WTC11 (cell line): ENCODE results near the gene MRO. TPM values are rescaled to one million over a fixed set of nuclear protein-coding genes. Genes with fewer than 3 reads are reported as not detected.

Experiments
- ATAC-seq: fragments of 200-7000 bp; cut with Tn5 transposase; 2 replicates; pipeline ENCODE4 v1.10.0; 2021; ENCODE audit warnings: mild to moderate bottlenecking, moderate library complexity
- CTCF ChIA-PET: fragments of 300-600 bp; sonication (Branson Sonifier 250); formaldehyde crosslinking; loops from one replicate; lab custom pipeline; 2021; ENCODE audit warnings: antibody characterized with exemption; lab: Charles Lee
- POLR2A ChIA-PET: fragments of 350-600 bp; sonication (Branson Sonifier 250); formaldehyde crosslinking; loops from one replicate; lab custom pipeline; 2021; ENCODE audit warnings: antibody characterized with exemption; lab: Charles Lee
- DNase-seq: peaks from one replicate; pipeline ENCODE4 v3.0.0; 2021; ENCODE audit warnings: low spot score
- H3K27ac Mint-ChIP-seq: 2 replicates; pipeline ENCODE4 v1.8.0; 2021; ENCODE audit warnings: mixed read lengths
- H3K27me3 Mint-ChIP-seq: 2 replicates; pipeline ENCODE4 v1.8.0; 2021; ENCODE audit warnings: low read depth, mild to moderate bottlenecking, moderate library complexity, mixed read lengths
- H3K36me3 Mint-ChIP-seq: 2 replicates; pipeline ENCODE4 v1.8.0; 2021; ENCODE audit warnings: mixed read lengths
- H3K4me1 Mint-ChIP-seq: 2 replicates; pipeline ENCODE4 v1.8.0; 2022; ENCODE audit warnings: mixed read lengths
- H3K4me3 Mint-ChIP-seq: 2 replicates; pipeline ENCODE4 v1.8.0; 2021; ENCODE audit warnings: mild to moderate bottlenecking, moderate library complexity, mixed read lengths
- H3K9me3 Mint-ChIP-seq: 2 replicates; pipeline ENCODE4 v1.8.0; 2021; ENCODE audit warnings: mixed read lengths
- ATF1 ChIP-seq: sonication (generic); formaldehyde crosslinking; IDR thresholded peaks from 2 replicates; pipeline ENCODE4 v1.8.1; 2023; ENCODE audit warnings: mild to moderate bottlenecking, moderate library complexity, missing genetic modification reagents
- ATF3 ChIP-seq: sonication (generic); formaldehyde crosslinking; conservative IDR thresholded peaks from 2 replicates; pipeline ENCODE4 v1.8.1; 2022; ENCODE audit warnings: mild to moderate bottlenecking, missing genetic modification reagents
- CTCF ChIP-seq: fragments of 200-600 bp; IDR thresholded peaks from 2 replicates; pipeline ENCODE4 v1.8.0; 2022; ENCODE audit warnings: antibody characterized with exemption
- EMX1 ChIP-seq: fragments of 250-450 bp; sonication (Bioruptor Pico); IDR thresholded peaks from 2 replicates; pipeline ENCODE4 v1.8.0; 2021; ENCODE audit warnings: mild to moderate bottlenecking
- ETV6 ChIP-seq: sonication (generic); formaldehyde crosslinking; IDR thresholded peaks from 2 replicates; pipeline ENCODE4 v1.8.1; 2022; ENCODE audit warnings: mild to moderate bottlenecking, missing genetic modification reagents
- FOXJ3 ChIP-seq: sonication (generic); formaldehyde crosslinking; IDR thresholded peaks from 2 replicates; pipeline ENCODE4 v1.9.0; 2021; ENCODE audit warnings: missing genetic modification reagents, mild to moderate bottlenecking, borderline replicate concordance
- HMGA2 ChIP-seq: fragments of 250-450 bp; sonication (Bioruptor Pico); IDR thresholded peaks from 2 replicates; pipeline ENCODE4 v1.4.0; 2021; ENCODE audit warnings: mild to moderate bottlenecking, moderate library complexity
- MYBL2 ChIP-seq: sonication (generic); formaldehyde crosslinking; IDR thresholded peaks from 2 replicates; pipeline ENCODE4 v1.8.1; 2023; ENCODE audit warnings: mild to moderate bottlenecking, moderate library complexity, missing genetic modification reagents
- NFE2L1 ChIP-seq: sonication (generic); formaldehyde crosslinking; IDR thresholded peaks from 2 replicates; pipeline ENCODE4 v1.8.1; 2023; ENCODE audit warnings: missing genetic modification reagents
- NR1H2 ChIP-seq: sonication (generic); formaldehyde crosslinking; IDR thresholded peaks from 2 replicates; pipeline ENCODE4 v1.9.0; 2021; ENCODE audit warnings: mild to moderate bottlenecking, moderate library complexity, missing genetic modification reagents
- PRDM15 ChIP-seq: sonication (generic); formaldehyde crosslinking; IDR thresholded peaks from 2 replicates; pipeline ENCODE4 v1.8.0; 2022; ENCODE audit warnings: missing genetic modification reagents
- SP1 ChIP-seq: sonication (generic); formaldehyde crosslinking; conservative IDR thresholded peaks from 2 replicates; pipeline ENCODE4 v1.8.1; 2022; ENCODE audit warnings: missing genetic modification reagents
- USF1 ChIP-seq: sonication (generic); formaldehyde crosslinking; IDR thresholded peaks from 2 replicates; pipeline ENCODE4 v1.8.0; 2022; ENCODE audit warnings: mild to moderate bottlenecking, missing genetic modification reagents
- ZNF121 ChIP-seq: sonication (generic); formaldehyde crosslinking; IDR thresholded peaks from 2 replicates; pipeline ENCODE4 v1.8.0; 2023; ENCODE audit warnings: missing genetic modification reagents
- ZNF232 ChIP-seq: sonication (generic); formaldehyde crosslinking; IDR thresholded peaks from 2 replicates; pipeline ENCODE4 v1.8.0; 2022; ENCODE audit warnings: mild to moderate bottlenecking, missing genetic modification reagents
- total RNA-seq: library from RNA; stranded (reverse); gene quantifications from 3 replicates; pipeline ENCODE4 v1.2.3, GENCODE V29; 2021
- TF ChIP-seq, protein P1 (sequence below): sonication (generic); formaldehyde crosslinking; IDR thresholded peaks from 2 replicates; pipeline ENCODE4 v1.8.1; 2022; ENCODE audit warnings: mild to moderate bottlenecking, missing genetic modification reagents, moderate library complexity, borderline replicate concordance
- TF ChIP-seq, protein P2 (sequence below): sonication (generic); formaldehyde crosslinking; IDR thresholded peaks from 2 replicates; pipeline ENCODE4 v1.8.1; 2022; ENCODE audit warnings: missing genetic modification reagents, borderline replicate concordance

The MRO gene
- total RNA-seq, 1 experiment from 2014 or later, result 2.1 TPM

- TF ChIP-seq ZNF121 (CRISPR knock-in tag), result no peak
- no peak for TF ChIP-seq ATF3 (CRISPR knock-in tag)
- TF ChIP-seq NR1H2 (CRISPR knock-in tag), result no peak
Measured at GRCh38 chr18:50819027-50819727, 639 bp downstream of the MRO start (continued).

- CTCF ChIA-PET, result interaction anchor here (0.6 to 1.6 kb wide), 4 partner anchors 10 to 319 kb away, joined by 3 to 5 read pairs (median 3); no protein-coding TSS in a partner anchor
- H3K4me1 Mint-ChIP-seq, result peaks cover 21% of the 10 kb centered on the region
- TF ChIP-seq NFE2L1 (no peak), USF1 (no peak), PRDM15 (CRISPR knock-in tag) (no peak), SP1 (CRISPR knock-in tag) (no peak), EMX1 (CRISPR knock-in tag) (no peak), ETV6 (CRISPR knock-in tag) (no peak), ZNF232 (CRISPR knock-in tag) (no peak), HMGA2 (no peak), MYBL2 (CRISPR knock-in tag) (no peak), FOXJ3 (CRISPR knock-in tag) (no peak), CTCF (no peak), ATF1 (CRISPR knock-in tag) (no peak)
- TF ChIP-seq, protein P1, sequence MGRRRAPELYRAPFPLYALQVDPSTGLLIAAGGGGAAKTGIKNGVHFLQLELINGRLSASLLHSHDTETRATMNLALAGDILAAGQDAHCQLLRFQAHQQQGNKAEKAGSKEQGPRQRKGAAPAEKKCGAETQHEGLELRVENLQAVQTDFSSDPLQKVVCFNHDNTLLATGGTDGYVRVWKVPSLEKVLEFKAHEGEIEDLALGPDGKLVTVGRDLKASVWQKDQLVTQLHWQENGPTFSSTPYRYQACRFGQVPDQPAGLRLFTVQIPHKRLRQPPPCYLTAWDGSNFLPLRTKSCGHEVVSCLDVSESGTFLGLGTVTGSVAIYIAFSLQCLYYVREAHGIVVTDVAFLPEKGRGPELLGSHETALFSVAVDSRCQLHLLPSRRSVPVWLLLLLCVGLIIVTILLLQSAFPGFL (CRISPR knock-in tag), result no peak
- TF ChIP-seq, protein P2, sequence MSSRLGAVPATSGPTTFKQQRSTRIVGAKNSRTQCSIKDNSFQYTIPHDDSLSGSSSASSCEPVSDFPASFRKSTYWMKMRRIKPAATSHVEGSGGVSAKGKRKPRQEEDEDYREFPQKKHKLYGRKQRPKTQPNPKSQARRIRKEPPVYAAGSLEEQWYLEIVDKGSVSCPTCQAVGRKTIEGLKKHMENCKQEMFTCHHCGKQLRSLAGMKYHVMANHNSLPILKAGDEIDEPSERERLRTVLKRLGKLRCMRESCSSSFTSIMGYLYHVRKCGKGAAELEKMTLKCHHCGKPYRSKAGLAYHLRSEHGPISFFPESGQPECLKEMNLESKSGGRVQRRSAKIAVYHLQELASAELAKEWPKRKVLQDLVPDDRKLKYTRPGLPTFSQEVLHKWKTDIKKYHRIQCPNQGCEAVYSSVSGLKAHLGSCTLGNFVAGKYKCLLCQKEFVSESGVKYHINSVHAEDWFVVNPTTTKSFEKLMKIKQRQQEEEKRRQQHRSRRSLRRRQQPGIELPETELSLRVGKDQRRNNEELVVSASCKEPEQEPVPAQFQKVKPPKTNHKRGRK (CRISPR knock-in tag), result no peak
- 0 out of 2 replicates have a peak, but pooled peaks cover 1% of the 10 kb centered on the region for H3K36me3 Mint-ChIP-seq
- ATAC-seq (peak; percentile 27), DNase-seq (peak; percentile 21)
- H3K4me3 Mint-ChIP-seq, result no peak overlapping the region
- H3K27me3 Mint-ChIP-seq, result peaks cover 2% of the 10 kb centered on the region; the same call in 1 of the 2 replicates
- H3K27ac Mint-ChIP-seq, result peak overlapping the region; percentile 16; the same call in 1 of the 2 replicates
- POLR2A ChIA-PET, result interaction anchor here (0.5 to 1.2 kb wide), 3 partner anchors 9 to 180 kb away, joined by 3 to 4 read pairs (median 4); no protein-coding TSS in a partner anchor
- H3K9me3 Mint-ChIP-seq, result peaks cover 12% of the 10 kb centered on the region
Measured at GRCh38 chr18:50816419-50817166, 3.2 kb downstream of the MRO start.
